Measurements from ENCODE around the gene FAM89A.

FAM89A gene

GRCh38 chr1:230971771-230972170 lies 68.3 kb downstream of the FAM89A start:
- no peak for TF ChIP-seq SIN3A (IDR thresholded peaks at IDR 0.05; ENCODE audit: borderline replicate concordance, insufficient read depth, low read length)

- TF ChIP-seq TAF1 (IDR thresholded peaks at IDR 0.05; ENCODE audit: borderline replicate concordance, insufficient read depth, low read length): no peak
- no peak for TF ChIP-seq POLR2AphosphoS5 (IDR thresholded peaks at IDR 0.05; ENCODE audit: low read depth, low read length)
- no peak for TF ChIP-seq SIN3A (IDR thresholded peaks at IDR 0.05; ENCODE audit: borderline replicate concordance, insufficient read depth, low read length)
- no peak for TF ChIP-seq REST (IDR thresholded peaks at IDR 0.05; ENCODE audit: insufficient read depth in 1 of 2, low read depth in 2 of 2, low read length in 2 of 2)
- TF ChIP-seq FOXP2 (optimal IDR thresholded peaks at IDR 0.05; ENCODE audit: borderline replicate concordance, extremely low read depth, extremely low read length, insufficient read depth): no peak
Measured at GRCh38 chr1:230970432-230970831, 69.6 kb downstream of the FAM89A start.

Data from PFSK-1 (cell line).